Stimulated activated CD4-positive, alpha-beta T cell treated with anti-CD3 and anti-CD28 coated beads, Interleukin-4, amount 100 ng/mL, for 48 hours (primary cell): ENCODE measurements around the gene YPEL2.
"Not testable (repeated sequence)": the region's sequence is repeated elsewhere in the genome, so short reads cannot be mapped to it uniquely, and the experiment has no call there.

Source experiments
- DNase-seq, 2 donors: peaks; one replicate each; pipeline ENCODE4 v3.0.0-alpha.2; 2020; ENCODE audit warnings: low read depth in 2 of 2

The YPEL2 gene

GRCh38 chr17:59377410-59377809, 46.0 kb downstream of the YPEL2 start:
- DNase-seq, result no peak

- no peak for DNase-seq
Observed at GRCh38 chr17:59378675-59379074, 47.2 kb downstream of the YPEL2 start.

GRCh38 chr17:59380474-59380873, 49.0 kb downstream of the YPEL2 start:
- DNase-seq, result no peak

GRCh38 chr17:59381716-59382570, 50.5 kb downstream of the YPEL2 start:
- DNase-seq, result no peak

- no peak for DNase-seq
Observed at GRCh38 chr17:59383893-59384292, 52.4 kb downstream of the YPEL2 start.

GRCh38 chr17:59387351-59388068, 56.1 kb downstream of the YPEL2 start:
- DNase-seq, result no peak

- DNase-seq, result no peak
Observed at GRCh38 chr17:59388069-59388556, 56.7 kb downstream of the YPEL2 start.

- DNase-seq, result no peak
Observed at GRCh38 chr17:59389066-59389465, 57.6 kb downstream of the YPEL2 start.

GRCh38 chr17:59391021-59391420, 59.6 kb downstream of the YPEL2 start:
- no peak for DNase-seq

- DNase-seq, result no peak
Observed at GRCh38 chr17:59392973-59393679, 61.7 kb downstream of the YPEL2 start.

- not testable (repeated sequence) for DNase-seq
Observed at GRCh38 chr17:59393742-59394410, 62.4 kb downstream of the YPEL2 start.

- no peak for DNase-seq
Observed at GRCh38 chr17:59396134-59396826, 64.8 kb downstream of the YPEL2 start.

- no peak for DNase-seq
Observed at GRCh38 chr17:59397316-59398073, 66.0 kb downstream of the YPEL2 start.

- DNase-seq, result no peak
Observed at GRCh38 chr17:59399914-59400313, 68.5 kb downstream of the YPEL2 start.

GRCh38 chr17:59400858-59401257, 69.4 kb downstream of the YPEL2 start:
- no peak for DNase-seq

- DNase-seq, result no peak
Observed at GRCh38 chr17:59401274-59401673, 69.8 kb downstream of the YPEL2 start.

GRCh38 chr17:59401725-59402124, 70.3 kb downstream of the YPEL2 start:
- no peak for DNase-seq

- no peak for DNase-seq
Observed at GRCh38 chr17:59402760-59403159, 71.3 kb downstream of the YPEL2 start.

- no peak for DNase-seq
Observed at GRCh38 chr17:59404471-59404870, 73.0 kb downstream of the YPEL2 start.

- DNase-seq, result no peak
Observed at GRCh38 chr17:59405944-59406705, 74.7 kb downstream of the YPEL2 start.
